Embryonic facial prominence (tissue), 1 donor: Measurements from ENCODE around the gene EPO.
"Not testable (repeated sequence)": the region's sequence is repeated elsewhere in the genome, so short reads cannot be mapped to it uniquely, and the experiment has no call there.

Source experiments
- DNase-seq: peaks from one replicate; pipeline ENCODE4 v3.0.0-alpha.2; 2016; ENCODE audit errors: extremely low spot score

EPO gene

DNA sequence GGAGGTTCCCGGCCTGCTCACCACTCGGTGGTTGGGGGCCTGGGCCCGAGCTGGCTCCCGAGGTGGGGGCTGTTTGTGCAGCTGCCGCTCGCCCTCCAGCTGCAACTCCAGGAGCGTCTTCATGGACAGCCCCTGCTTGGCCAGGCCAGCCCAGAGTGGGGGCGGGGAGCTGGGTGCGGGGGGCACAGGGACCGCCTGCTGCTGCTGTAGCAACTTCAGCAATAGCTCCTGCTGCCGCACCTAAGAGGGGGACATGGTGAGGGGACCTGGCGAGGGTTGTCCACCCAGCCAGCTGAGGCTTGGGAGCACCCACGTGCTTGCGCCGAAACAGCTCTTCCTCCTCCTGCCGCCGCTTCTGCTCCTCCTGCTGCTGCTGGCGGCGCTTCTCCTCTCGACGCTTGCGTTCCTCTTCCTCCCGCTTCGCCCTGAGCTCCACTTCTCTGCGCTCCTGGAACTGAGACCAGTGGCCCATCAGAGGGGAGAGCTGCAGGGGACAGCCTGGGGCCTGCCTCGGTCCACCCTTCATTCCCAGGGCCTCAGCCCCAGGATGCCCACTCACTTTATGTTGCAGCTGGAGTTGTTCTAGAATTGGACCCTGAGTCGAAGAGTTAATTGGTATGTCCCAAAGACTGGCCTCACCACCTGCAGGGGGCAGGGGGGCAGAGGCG lies 37.1 kb upstream of the EPO start:
- DNase-seq = no peak

DNA sequence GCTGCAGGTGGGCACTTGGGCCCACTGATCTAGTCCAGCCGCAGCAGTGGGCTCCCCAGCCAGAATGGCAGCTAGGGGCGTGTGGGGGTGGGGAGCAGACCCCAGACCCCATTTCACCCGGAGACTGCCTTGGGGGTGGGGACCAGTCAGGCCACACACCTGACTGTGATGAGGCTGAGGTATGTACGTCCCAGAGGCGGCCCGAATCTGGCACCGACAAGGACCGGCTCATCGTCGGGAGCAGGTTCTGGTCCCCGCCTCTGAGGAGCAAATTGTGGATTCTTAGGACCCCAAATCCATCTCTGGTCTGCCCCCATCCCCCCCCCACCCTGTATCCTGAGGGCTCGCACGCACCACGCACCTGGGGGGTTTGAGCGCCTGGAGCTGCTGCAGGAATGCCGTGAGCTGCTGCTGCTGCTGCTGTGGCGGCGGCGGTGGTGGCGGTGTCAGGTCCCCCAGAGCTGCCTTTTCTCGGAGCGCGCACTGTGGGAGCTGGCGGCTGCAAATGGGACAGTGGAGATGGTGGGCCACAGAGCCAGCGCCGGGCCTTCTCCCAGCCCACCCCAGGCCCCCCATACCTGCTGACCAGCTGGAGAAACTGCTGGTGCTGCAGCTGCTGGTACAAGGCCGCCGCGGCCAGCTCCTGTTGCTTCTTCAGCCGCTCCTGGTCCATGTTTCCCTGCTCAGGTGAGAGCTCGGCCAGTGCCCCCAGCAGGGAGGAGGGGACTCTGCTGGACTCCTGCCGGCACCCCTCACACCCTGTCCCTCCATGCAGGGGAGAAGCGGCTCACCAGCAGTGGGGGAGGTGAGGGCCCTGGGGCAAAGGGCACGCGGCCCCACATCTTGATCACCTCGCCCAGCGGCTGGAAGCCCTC lies 36.4 kb upstream of the EPO start:
- no peak for DNase-seq

DNA sequence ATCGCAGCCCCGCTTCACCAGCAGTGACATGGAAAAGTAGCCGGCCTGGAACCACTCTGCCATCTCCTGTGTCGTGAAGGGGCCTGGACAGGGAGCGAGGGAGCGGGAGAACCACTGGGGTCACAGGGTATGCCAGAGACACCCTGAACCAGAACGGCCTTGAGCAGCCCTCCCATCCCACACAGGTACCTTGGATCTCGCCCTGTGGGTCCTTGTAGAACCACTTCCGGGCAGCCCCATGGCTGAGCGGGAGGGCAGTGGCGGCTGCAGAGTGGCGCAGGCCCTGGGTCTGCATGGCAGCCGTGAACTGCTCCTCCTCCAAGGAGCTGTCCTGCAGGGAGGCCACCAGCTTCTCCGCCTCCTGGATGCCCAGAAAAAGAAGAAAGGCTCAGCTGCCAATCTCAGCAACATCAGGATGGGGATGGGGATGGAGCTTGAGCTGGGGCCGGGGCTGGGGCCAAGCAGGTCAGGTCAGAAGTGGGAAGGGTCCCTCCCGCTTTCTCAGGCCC lies 35.7 kb upstream of the EPO start:
- DNase-seq = no peak

DNA sequence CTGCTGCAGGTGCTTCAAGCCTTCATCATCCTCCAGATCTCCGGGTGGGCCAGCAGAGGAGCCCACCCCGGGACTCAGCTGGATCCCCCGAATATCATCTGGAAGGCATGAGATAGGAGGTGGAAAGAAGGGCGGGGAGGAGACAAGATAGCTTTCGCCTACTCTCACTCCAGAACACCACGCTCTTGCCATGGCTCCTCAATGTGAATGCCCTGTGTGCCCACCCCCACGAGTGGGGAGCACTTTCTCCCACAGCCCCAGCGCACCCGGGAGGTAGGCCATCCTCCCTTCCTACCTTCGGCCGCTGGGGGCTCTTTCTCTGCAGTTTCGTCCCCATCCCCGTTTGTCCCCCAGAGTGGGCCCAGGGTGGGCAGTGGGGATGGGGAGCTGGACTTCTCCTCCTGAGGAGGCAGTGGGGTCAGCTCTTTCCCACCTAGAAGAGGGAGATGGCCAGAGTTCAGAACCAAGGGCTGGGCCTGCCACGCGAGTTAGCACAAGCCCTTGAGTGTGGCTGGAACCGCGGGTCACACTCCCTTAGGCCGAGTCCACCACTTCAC lies 35.1 kb upstream of the EPO start:
- no peak for DNase-seq

DNA sequence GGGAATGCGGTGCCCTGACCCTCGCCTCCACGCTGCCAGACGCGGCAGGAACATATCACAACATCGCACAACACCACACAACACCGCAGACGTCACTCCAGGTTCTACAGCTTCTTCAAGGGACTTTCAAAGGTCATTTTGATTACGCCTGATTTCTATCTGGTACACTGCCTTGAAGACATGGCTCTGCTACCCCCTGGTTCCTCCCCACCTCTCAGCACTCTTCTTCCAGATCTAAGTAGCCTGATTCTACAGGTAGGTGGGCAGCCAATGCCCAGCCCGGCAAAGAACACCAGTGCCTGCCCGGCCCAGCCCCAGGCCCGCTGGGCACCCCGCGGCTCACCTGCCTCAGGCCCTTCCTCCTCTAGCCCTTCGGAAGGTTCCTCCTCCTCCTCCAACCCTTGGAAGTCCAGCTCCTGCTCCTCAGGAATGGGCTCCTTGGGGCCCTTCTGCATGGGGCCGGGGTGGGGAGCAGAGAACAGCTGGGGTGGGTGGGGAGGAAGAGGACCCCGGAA lies 34.6 kb upstream of the EPO start:
- DNase-seq = no peak

DNA sequence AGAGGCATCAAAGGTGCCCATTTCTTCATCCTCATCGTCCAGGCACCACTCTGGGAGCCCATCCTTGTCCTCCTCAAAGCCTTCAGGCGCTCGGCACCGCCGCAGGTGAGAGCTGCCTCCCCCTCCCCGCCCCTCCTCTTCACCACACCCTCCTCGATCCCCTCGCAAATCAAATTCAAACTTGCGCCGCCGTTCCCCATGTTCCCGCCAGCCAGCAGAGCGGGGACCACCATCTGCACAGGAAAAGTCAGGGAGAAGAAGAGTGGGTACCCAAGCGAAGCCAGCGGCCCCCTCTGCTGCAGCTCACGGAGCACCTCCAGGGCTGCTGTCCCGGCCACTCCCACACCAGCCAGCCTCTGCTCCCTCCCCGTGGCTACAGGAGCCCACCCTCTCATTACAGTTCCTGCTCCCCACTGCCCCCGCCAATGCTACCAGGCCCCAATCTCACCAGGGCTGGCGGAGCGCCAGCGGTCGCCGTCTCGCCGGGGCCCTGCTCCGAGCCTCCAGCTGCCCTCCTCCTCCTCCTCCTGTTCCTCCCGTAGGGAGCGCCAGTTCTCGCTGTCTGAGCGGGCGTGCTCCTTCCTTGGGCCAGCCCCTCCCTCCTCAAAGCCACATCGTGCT lies 34.0 kb upstream of the EPO start:
- no peak for DNase-seq

DNA sequence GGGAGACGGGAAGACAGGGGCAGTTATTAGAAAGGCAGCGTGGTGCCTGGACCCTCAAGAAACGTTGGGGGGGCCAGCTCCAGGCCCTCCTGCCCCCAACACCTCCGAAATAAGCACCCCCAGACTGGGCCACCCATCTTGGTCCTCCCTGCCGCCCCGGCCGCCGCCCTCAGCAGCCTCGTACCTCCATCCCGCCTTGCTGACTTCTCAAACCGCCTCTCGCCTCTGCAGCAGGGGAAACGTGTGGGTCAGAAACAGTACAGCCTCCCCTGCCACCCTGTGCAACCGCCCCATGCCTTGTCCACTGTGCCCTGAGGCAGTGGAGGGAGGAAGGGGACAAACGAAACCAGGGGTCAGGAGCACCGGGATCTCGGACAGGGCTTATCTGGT lies 33.5 kb upstream of the EPO start:
- DNase-seq = no peak

DNA sequence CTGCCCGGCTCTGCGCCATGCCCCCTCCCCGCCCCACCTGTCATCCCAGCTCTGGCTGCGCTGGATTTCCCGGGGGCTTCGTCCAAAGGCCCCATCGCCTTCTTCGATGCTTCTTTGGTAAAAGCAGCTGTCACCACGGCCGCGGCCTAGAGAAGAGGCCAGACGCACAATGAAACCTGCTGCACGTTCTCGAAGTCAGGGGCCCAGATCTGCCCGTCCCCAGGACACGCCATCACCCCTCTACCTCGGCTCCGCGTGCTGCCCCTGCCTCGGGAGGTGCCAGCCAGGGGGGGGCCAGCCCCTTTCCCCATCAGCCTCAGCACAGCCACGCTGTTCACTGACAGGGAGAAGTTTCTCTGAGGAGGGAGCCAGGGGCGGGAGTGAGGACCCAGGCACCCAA lies 33.0 kb upstream of the EPO start:
- DNase-seq = no peak

DNA sequence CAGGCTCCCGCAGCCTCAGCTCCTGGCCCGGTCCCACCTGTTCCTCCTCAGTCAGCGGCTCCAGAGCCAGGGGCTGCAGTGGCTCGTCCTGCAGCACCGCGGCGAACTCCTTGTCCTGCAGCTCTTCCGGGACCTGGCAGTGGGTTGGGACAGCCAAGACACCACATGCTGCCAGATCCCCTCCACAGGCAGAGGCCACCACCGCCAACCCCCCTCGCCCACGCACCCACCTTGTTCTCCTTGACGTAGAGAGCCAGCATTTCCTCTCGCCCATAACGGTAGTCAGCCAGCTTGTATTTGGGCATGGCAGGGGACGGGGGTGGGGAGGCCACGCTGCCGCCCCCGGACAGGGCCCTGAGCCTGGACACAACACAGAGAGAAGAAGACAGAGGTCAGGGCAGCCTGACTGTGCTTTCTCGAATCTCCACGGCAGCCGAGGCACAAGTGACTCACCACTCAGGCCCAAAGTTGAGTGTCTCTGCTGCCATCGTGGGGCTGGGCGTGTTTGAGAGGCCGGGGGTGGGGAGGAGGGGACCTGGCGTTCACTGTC lies 32.4 kb upstream of the EPO start:
- no peak for DNase-seq

DNA sequence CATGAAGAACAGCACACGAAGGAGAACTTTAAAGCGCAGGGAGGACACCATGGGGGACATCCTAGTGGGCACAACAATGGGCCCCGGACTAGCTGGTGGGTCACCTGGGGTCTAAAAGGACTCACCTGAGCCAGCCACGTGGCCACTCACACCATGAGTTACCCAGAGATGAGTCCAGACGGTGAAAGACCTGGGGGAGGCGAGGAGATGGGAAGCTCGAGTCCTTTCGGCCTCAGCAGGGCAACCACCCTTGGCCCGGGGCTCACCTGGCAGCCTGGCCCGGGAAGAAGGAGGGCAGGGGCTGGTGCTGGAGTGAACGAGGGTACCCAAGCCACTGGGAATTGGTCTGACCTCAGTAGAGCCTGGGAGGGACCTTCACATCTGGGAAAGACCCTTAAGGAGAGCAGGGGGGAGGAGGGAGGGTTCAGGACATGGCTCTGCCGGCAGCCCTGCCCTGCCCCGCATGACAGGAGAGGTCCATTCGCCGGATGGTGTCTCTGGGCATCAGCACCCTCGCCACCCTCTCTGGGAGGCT lies 31.9 kb upstream of the EPO start:
- DNase-seq = no peak

DNA sequence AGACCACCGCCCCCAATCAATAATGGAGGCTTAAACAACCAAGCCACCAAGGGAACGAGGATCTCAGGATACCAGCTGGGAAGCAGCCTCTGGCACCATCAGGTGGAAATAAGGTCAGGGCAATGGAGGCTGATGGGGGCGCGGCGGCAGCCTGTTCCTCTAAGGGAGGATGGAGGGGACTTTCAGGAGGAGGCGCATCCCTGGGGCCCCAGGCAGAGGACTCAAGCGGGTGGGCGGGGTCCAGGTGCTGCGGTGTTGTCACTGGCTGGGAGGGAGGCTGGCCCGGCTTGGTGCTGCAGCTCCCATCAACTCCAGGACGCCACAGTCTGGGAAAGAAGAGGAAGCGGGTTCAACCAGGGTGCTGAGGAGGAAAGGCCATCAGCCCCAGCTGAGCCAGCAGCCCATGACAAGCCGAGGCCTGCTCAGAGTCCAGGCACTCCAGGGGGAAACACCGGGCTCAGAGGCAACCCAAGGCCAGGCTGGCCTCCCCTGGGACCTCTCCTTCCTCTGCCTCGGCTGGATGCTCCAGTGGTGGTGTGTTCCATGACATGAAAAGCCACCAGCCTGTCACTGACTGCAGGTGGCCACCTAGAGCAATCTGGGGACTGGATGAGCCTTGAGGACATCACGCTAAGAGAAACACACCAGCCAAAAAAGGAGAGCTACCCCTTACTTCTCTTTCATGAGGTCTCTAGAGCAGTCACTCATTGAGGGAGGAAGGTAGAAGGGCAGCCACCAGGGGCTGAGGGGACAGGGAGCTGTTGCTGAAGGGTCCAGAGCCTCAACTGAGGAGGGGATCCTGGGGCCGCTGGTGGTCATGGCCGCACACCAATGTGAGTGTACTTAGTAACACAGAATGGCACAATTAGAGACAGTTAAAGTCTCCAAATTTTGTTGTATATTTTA lies 30.8 kb upstream of the EPO start:
- no peak for DNase-seq

DNA sequence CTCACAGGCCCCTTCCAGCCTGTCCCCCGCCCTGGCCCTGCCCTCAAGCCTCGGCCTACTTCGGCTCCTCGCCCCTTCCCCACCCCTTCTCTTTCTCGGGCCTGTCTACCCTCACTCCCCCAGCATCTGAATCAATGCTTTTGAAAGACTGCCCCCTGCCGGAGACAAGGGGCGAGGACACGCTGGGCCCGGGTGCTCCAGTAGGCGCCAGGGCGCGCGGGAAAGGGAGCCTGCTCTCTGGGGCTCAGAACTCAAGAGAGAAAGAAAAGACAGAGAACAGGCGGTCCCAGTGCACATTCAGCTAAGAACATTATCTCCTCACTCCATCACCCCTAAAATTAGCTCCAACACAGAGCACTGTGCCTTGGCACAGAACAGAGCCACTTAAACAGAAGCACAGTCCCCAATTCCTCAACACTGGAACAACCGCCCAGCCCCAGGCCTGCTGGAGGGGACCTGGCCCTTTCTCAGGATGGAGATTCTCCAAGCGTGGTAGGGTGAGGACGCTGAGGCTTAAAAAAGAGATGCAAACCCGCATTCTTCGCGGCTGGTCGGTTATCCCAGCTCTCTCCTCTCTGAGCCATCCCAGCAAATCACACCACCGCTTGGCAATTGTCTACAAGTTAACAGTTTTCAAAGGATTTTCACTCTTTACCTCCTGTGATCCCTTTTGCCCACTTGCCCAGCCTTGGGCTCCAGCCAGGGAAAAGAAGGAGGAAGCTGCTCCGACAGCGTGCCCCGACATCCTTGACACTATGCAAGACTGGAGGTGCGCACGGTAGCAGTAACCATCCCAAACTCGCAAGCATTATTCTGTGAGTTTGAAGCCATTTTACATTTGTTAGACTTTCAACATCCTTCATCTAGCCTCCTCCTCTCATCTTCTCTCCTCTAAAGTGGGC lies 28.3 kb upstream of the EPO start:
- DNase-seq = no peak

DNA sequence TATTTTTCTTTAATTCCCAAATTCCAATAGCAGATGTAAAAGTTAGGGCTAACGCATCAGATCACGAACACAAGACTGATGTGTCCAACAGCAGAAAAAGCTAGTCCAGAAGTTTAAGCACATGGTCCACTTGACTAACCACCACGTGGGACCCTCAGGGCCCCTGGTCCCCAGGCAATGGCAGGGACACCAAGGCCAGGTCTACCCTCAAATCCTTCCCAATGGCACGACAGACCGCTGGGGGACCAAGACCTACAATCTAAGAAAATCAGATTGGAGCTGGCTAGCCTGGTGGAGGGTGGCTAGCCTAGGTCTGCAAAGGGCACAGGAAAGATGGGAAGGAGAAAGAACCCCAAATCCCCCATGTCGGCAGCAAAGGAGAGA lies 27.7 kb upstream of the EPO start:
- no peak for DNase-seq

DNA sequence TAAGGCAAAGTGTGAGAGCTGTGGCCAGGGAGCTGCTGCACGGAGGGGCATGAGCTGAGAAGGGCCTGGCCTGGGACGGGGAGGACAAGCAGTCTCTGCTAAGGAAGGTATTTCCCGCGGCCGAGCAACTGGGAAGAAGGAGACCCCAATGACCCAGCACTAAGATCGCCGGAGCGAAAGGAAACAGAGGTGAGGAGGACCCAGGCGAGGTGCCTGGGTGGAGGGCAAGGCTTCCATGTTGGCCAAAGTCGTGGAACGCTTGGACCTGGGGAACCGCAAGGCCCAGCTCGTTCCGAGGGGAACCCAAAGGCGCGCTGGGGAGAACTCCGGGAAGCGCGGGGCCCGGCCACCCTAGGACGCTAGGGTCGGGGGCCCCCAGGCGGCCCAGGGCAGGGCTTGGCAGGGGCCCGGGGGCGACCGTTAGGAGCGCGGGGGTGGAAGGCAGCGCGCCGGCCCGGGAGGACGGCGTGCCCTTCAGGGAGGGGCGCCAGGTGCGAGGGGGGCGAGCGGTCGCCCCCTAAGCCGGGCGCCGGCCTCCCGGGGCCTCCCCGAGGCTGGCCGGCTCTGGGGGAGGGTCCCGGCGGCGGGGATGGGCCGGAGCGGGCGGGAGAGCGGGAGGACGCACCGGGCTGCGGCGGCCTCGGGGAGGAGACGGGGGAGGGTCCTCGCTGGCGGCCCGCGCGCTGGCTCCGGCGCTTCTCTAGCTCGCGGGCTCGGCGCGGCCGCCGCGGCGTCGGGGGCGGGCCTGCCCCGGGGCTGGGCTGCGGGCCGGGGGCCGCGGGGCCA lies 26.8 kb upstream of the EPO start:
- DNase-seq = no peak

DNA sequence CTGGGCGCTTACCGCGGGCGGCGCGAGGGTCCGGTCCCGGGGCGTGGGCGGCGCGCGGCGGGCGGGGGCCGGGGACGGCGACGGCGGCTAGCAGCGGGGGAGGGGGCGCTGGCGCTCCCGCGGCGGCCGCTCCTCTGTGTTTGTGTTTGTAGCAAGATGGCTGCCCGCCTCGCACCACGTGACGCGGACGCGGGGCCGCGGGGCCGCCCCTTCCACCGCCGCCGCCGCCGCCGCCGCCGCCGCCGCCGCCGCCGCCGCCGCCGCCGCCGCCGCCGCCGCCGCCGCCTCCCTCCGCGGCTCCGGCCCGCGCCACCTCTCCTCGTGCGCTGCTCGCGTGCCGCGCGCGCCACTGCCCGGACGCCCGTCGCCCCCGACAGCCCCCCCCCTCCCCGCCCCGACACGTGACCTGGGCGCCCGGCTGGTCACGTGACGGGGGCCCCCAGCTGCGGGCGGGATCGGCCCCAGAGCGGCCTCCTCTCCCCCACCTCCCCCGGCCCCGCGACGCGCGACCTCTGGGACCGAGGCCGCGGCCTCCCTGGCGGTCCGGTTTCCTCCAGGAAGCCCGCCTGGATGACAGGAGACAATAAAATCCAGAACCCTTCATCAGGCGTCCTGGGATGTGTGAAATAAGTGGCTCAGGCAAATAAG lies 26.0 kb upstream of the EPO start, which contains the start of gene GIGYF1:
TSS of gene GIGYF1 (minus strand) at position 153 of the 648 bp plus-strand sequence. CDS start 6,012 bp downstream, outside the sequence.
- DNase-seq = no peak

DNA sequence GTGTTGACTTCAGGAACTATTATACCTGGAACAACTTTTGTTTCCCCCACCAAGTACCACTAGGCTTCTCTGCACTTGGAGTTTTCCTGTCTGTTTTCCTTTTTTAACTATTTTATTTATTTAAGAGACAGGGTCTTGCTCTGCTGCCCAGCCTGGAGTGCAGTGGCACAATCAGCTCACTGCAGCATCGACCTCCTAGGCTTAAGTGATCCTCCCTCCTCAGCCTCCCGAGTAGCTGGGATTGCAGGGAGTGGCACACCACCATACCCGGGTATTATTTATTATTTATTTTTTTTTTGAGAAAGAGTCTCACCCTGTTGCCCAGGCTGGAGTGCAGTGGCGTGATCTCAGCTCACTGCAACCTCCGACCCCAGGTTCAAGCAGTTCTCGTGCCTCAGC lies 24.1 kb upstream of the EPO start:
- no peak for DNase-seq

DNA sequence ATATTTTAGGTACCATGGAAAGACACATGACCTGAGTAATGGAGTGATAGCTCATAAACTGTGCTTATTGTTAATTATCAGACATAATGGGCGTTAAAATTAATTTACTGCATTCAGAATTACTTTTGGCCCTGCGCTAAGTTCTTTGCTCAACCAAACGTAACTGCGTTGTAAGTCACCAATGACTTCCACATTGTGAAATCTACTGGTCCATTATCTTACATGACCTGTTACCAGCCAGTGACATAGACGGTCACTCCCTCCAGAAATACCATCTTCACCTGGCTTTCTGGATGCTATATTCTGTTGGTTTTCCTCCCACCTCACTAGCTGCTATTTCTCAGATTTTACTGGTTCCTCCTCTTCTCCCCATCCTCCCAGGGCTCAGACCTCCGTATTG lies 21.2 kb upstream of the EPO start:
- DNase-seq = no peak

DNA sequence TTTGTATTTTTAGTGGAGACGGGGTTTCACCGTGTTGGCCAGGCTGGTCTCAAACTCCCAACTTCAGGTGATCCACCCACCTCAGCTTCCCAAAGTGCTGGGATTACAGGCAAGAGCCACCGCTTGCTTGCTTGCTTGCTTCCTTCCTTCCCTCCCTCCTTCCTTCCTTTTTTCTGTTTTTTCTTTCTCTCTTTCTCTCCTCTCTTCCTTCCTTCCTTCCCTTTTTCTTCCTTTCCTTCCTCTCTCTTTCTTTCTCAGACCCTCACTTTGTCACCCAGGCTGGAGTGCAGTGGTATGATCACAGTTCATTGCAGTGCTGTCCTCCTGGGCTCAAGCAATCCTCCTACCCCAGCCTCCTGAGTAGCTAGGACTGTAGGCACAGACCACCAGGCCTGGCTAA lies 19.2 kb upstream of the EPO start:
- not testable (repeated sequence) for DNase-seq
